HG03039 (cell line): Measurements from ENCODE around the gene NUDT13.
A peak's percentile ranks its signal among the peaks of the same experiment; 100 is the strongest.

Experiments
- ATAC-seq: cut with Tn5 transposase; IDR thresholded peaks from one replicate; pipeline ENCODE4 v1.9.1; 2021; ENCODE audit warnings: mild to moderate bottlenecking, moderate library complexity; ENCODE audit not compliant: unreplicated experiment

The NUDT13 gene

DNA sequence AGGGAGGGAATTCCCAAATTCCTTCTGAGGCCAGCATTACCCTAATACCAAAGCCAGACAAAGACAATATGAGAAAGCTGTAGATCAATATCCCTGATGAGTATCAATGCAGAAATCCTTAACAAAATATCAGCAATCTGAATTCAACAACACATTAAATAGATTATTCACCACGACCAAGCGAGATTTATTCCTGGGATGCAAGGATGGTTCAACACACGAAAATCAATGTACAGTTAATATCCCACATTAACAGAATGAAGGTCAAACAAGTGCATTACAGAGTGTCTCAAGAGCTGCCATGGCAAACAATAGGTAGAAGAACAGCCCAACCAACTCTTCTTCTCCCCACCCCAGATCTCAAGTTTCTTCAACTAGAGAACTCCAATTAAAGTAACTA, 51.4 kb downstream of the NUDT13 start:
- ATAC-seq: no peak

GRCh38 chr10:73163096-73163495, 52.8 kb downstream of the NUDT13 start:
- ATAC-seq: no peak

DNA sequence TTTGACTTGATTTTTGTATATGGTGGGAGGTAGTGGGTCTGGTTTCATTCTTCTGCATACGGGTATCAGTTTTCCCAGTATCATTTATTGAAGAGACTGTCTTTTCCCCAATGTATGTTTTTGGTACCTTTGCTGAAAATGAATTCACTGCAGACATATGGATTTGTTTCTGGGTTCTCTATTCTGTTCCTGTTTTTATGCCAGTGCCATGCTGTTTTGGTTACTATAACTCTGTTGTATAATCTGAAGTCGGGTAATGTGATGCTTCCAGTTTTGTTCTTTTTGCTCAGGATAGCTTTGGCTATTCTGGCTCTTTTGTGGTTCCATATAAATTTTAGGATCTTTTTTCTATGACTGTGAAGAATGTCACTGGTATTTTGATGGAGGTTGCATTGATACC, 56.7 kb downstream of the NUDT13 start:
- no peak for ATAC-seq

- ATAC-seq: no peak
Observed at GRCh38 chr10:73167458-73167782, 57.2 kb downstream of the NUDT13 start.

GRCh38 chr10:73167783-73168464, 57.7 kb downstream of the NUDT13 start, which contains the start of the genes ECD and FAM149B1:
ECD (minus strand) TSS chr10:73168008; CDS start chr10:73163937, 4,071 bp downstream.
FAM149B1 (plus strand) TSS chr10:73168119; CDS start chr10:73168340, 221 bp downstream.
- peak; percentile 89 for ATAC-seq

GRCh38 chr10:73168465-73168803, 58.2 kb downstream of the NUDT13 start:
- ATAC-seq: no peak

DNA sequence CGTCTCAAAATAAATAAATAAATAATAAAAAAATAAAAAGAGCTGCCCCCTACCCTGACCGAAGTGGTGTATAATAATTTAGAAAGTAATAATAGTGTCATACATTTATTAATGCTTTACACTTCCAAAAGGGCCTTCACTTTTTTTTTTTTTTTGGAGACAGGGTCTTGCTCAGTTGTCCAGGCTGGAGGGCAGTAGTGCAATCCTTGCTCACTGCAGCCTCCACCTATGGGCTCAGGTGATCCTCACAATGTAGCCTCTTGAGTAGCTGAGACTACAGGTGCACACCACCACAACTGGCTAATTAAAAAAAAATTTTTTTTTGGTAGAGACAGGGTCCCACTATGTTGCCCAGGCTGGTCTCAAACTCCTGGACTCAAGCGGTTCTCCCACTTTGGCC, 59.1 kb downstream of the NUDT13 start:
- no peak for ATAC-seq

GRCh38 chr10:73172867-73173266, 62.6 kb downstream of the NUDT13 start:
- ATAC-seq: no peak

DNA sequence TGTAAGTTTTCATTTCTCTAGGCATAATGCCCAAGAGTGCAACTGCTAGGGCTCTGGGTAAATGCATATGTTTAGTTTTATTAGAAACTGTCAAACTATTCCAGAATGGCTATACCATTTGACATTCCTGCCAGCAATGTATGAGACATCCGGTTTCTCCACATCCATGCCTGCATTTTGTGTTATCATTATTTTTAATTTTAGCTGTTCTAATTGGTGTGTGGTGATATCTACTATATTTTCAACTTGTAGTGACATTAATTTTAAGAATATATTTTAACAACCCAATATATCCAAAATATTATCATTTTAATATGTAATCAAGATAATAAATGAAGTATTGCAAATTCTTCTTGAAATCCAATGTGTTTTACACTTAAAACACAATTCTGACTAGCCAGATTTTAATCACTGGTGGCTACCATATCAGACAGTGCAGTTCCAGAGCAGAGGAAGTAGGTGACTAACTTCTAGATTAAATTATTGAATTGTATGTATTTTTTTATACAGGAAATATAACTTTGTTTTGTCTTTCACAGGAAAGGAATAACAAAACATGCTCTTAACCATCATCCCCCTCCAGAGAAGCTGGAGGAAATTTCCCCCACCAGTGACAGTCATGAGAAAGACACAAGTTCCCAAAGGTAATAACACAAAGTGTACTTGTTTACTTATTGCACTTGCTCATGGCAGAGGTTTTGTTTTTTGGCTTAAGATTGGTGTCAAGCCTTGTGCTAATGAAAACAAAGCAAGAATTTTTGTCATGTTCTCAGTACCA, 64.1 kb downstream of the NUDT13 start:
- ATAC-seq: no peak
